ENCODE results near the gene GPRIN1. TPM values are rescaled to one million over a fixed set of nuclear protein-coding genes. Genes with fewer than 3 reads are reported as not detected.

The GPRIN1 gene
- total RNA-seq, 2 donors from 2014 or later = 2.1 to 3.1 TPM

DNA sequence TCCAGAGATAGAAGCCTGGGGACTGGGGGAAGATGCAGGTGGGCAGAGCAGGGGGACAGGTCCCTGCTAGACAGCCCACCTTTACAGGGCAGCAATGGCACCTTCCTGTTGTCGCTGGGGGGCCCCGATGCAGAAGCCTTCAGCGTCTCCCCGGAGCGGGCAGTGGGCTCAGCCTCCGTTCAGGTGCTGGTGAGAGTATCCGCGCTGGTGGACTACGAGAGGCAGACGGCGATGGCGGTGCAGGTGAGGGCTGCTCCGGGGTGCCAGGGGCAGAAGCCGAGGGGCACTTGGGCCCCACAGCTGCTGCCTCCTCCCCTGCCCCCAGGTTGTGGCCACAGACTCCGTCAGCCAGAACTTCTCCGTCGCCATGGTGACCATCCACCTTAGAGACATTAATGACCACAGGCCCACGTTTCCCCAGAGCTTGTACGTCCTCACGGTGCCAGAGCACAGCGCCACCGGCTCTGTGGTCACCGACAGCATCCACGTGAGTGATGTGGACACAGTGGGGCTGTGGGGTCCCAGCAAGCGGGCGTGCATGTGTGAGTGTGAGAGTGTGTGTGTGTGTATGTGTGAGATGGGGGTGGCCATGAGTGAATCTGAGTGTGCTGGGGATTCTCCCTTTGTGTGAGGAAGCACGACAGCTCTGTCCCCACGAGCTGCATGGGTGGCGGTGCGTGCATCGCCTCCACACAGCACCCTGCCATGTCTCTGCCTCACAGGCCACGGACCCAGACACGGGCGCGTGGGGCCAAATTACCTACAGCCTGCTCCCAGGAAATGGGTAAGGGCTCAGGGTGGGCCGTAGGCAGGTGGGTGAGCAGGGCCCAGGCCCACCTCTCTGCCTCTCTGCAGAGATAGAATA lies 32.4 kb downstream of the GPRIN1 start:
- TF ChIP-seq, protein P1, sequence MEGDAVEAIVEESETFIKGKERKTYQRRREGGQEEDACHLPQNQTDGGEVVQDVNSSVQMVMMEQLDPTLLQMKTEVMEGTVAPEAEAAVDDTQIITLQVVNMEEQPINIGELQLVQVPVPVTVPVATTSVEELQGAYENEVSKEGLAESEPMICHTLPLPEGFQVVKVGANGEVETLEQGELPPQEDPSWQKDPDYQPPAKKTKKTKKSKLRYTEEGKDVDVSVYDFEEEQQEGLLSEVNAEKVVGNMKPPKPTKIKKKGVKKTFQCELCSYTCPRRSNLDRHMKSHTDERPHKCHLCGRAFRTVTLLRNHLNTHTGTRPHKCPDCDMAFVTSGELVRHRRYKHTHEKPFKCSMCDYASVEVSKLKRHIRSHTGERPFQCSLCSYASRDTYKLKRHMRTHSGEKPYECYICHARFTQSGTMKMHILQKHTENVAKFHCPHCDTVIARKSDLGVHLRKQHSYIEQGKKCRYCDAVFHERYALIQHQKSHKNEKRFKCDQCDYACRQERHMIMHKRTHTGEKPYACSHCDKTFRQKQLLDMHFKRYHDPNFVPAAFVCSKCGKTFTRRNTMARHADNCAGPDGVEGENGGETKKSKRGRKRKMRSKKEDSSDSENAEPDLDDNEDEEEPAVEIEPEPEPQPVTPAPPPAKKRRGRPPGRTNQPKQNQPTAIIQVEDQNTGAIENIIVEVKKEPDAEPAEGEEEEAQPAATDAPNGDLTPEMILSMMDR (IDR thresholded peaks at IDR 0.05) = no peak
- Histone ChIP-seq H3K27me3 (no peaks in the 10 kb centered on the region), H3K4me3 (no peak overlapping the region), H3K9ac (ENCODE audit: low read depth in 2 of 2, low read length in 2 of 2) (no peak overlapping the region), H3K9me3 (no peaks in the 10 kb centered on the region), H3K27ac (no peak overlapping the region), H3K4me1 (no peaks in the 10 kb centered on the region), H3K36me3 (no peaks in the 10 kb centered on the region)
- intact Hi-C loops (cut with DNase I) = no loop called here
- DNase-seq = no peak

DNA sequence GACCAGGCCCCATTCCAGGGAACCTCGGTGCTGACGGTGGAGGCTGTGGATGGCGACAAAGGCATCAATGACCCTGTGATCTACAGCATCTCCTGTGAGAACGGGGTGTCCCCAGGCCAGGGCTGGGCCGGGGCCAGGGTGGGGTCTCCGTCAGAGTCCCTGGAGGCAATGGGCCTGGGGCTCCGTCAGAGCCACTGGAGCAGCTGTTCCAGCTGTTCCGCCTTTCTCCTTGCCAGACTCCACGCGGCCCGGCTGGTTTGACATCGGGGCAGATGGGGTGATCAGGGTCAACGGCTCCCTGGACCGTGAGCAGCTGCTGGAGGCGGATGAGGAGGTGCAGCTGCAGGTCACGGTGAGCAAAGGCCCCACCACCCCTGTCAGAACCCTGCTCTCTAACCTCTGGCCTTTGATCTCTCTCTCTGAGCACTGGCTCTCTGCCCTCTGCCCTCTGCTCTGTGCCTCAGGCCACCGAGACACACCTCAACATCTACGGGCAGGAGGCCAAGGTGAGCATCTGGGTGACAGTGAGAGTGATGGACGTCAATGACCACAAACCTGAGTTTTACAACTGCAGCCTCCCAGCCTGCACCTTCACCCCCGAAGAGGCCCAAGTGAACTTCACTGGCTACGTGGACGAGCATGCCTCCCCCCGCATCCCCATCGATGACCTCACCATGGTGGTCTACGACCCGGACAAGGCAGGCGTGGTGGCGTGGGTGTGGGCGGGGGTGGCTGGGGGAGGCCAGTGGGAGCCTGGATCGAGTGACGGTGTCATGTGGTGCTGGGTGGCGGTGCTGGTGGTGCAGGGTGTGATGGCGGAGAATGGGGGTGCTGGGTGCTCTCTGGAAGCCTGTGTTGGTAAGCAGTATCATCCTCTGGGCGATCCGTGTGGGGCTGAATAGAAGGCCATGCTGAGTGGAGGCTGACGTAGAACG lies 34.2 kb downstream of the GPRIN1 start:
- intact Hi-C loops (cut with DNase I) = no loop called here
- Histone ChIP-seq H3K4me1 (no peaks in the 10 kb centered on the region), H3K9ac (ENCODE audit: low read depth in 2 of 2, low read length in 2 of 2) (no peak overlapping the region), H3K27me3 (no peaks in the 10 kb centered on the region), H3K27ac (no peak overlapping the region), H3K36me3 (no peaks in the 10 kb centered on the region), H3K4me3 (no peak overlapping the region), H3K9me3 (no peaks in the 10 kb centered on the region)
- no peak for DNase-seq
- TF ChIP-seq, protein P1 (IDR thresholded peaks at IDR 0.05) = no peak

DNA sequence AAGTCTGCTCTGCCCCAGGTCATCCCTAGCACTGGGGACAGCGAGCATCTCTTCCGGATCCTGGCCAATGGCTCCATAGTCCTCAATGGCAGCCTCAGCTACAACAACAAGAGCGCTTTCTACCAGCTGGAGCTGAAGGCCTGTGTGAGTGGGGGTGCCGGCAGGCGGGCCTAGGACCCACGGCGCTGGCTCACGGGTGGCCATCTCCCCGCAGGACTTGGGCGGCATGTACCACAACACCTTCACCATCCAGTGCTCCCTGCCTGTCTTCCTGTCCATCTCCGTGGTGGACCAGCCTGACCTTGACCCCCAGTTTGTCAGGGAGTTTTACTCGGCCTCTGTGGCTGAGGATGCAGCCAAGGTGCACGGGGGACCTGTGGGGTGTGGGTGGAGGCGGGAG lies 34.9 kb downstream of the GPRIN1 start:
- Histone ChIP-seq H3K4me3 (no peak overlapping the region), H3K9me3 (no peaks in the 10 kb centered on the region), H3K27ac (no peak overlapping the region), H3K36me3 (no peaks in the 10 kb centered on the region), H3K4me1 (no peaks in the 10 kb centered on the region), H3K27me3 (no peaks in the 10 kb centered on the region), H3K9ac (ENCODE audit: low read depth in 2 of 2, low read length in 2 of 2) (no peak overlapping the region)
- DNase-seq = no peak
- intact Hi-C loops (cut with DNase I) = no loop called here
- TF ChIP-seq, protein P1 (IDR thresholded peaks at IDR 0.05) = no peak

DNA sequence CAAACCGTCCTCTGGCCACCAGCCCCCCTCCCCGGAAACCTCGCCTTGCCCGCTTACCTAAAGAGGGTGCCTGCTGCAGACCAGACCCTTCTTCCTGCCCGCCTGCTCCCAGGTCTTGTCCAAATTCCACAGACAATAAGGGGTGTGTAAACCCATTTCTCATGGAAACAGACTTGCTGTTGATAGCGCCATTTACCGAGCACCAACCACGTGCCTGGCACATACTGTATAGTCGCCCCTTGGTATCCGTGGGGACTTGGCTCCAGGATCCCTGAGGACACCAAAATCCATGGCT lies 35.7 kb downstream of the GPRIN1 start:
- Histone ChIP-seq H3K27me3 (no peaks in the 10 kb centered on the region), H3K9ac (ENCODE audit: low read depth in 2 of 2, low read length in 2 of 2) (no peak overlapping the region), H3K4me1 (no peaks in the 10 kb centered on the region), H3K4me3 (no peak overlapping the region), H3K9me3 (no peaks in the 10 kb centered on the region), H3K36me3 (no peaks in the 10 kb centered on the region), H3K27ac (no peak overlapping the region)
- no peak for DNase-seq
- TF ChIP-seq, protein P1 (IDR thresholded peaks at IDR 0.05) = no peak
- intact Hi-C loops (cut with DNase I) = no loop called here

DNA sequence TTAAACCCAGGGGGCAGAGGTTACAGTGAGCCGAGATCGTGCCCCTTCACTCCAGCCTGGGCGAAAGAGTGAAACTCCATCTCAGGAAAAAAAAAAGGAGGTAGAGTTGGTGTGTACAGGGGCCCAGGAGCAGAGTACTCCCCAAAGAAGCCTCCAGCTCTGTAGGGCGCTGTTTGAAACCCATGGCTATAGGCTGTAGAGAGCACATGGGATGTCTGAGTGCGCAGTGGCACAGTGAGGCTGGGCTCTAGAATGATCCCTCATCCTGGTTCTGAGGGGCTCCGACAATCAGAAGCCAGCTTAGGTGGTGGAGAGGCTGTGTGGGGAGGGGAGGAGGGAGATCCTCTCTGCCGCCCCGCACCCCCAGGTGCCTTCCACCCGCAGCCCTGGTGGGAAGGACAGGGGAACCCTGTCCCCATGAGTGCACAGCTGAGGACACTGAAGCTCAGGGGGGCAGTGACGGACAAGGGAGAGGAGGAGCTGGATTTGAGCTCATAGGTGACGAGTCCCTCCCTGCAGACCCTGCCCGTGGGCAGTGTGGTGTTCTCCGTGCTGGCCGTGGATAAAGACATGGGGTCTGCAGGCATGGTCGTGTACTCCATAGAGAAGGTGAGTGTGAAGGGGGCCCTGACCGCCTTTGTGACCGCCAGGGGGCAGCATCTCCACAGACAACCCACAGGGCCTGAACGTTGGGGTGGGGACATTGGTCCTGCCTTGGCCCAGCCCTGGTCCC lies 36.2 kb downstream of the GPRIN1 start:
- Histone ChIP-seq H3K36me3 (no peaks in the 10 kb centered on the region), H3K4me1 (no peaks in the 10 kb centered on the region), H3K27ac (no peak overlapping the region), H3K27me3 (no peaks in the 10 kb centered on the region), H3K9ac (ENCODE audit: low read depth in 2 of 2, low read length in 2 of 2) (no peak overlapping the region), H3K9me3 (no peaks in the 10 kb centered on the region), H3K4me3 (no peak overlapping the region)
- intact Hi-C loops (cut with DNase I) = no loop called here
- TF ChIP-seq, protein P1 (IDR thresholded peaks at IDR 0.05) = peak; percentile 81
- peak; percentile 75 for DNase-seq
